ENCODE measurements around the gene PPP2R5C.
A peak's percentile ranks its signal among the peaks of the same experiment; 100 is the strongest.

The PPP2R5C gene

GRCh38 chr14:101915871-101916815 lies 154.6 kb downstream of the PPP2R5C start:
- no peaks in the 10 kb centered on the region for H3K9me3 Mint-ChIP-seq
- peak overlapping the region; percentile 7 for H3K4me3 Mint-ChIP-seq
- H3K4me1 Mint-ChIP-seq = peaks cover 38% of the 10 kb centered on the region
- no peak for DNase-seq
- H3K27ac Mint-ChIP-seq = peak overlapping the region; percentile 38
- H3K36me3 Mint-ChIP-seq (ENCODE audit: low read depth) = peaks cover 32% of the 10 kb centered on the region
- no peaks in the 10 kb centered on the region for H3K27me3 Mint-ChIP-seq (ENCODE audit: low read depth, poor library complexity)
- no peak for TF ChIP-seq CTCF (IDR thresholded peaks at IDR 0.05)

- Mint-ChIP-seq H3K27ac (peak overlapping the region; percentile 87), H3K36me3 (ENCODE audit: low read depth) (peaks cover 37% of the 10 kb centered on the region)
Measured at GRCh38 chr14:101916816-101917412, 155.4 kb downstream of the PPP2R5C start.

GRCh38 chr14:101917413-101918017 lies 156.0 kb downstream of the PPP2R5C start:
- peak; percentile 29 for DNase-seq
- H3K4me3 Mint-ChIP-seq = peak overlapping the region; percentile 61
- H3K27me3 Mint-ChIP-seq (ENCODE audit: low read depth, poor library complexity) = no peaks in the 10 kb centered on the region
- H3K4me1 Mint-ChIP-seq = peaks cover 38% of the 10 kb centered on the region
- no peaks in the 10 kb centered on the region for H3K9me3 Mint-ChIP-seq
- H3K27ac Mint-ChIP-seq = peak overlapping the region; percentile 87
- no peak for TF ChIP-seq CTCF (IDR thresholded peaks at IDR 0.05)
- peaks cover 32% of the 10 kb centered on the region for H3K36me3 Mint-ChIP-seq (ENCODE audit: low read depth)

More at GRCh38 chr14:101916816-101917412, 155.4 kb downstream of the PPP2R5C start:
- H3K27me3 Mint-ChIP-seq (ENCODE audit: low read depth, poor library complexity) = no peaks in the 10 kb centered on the region
- peaks cover 38% of the 10 kb centered on the region for H3K4me1 Mint-ChIP-seq
- DNase-seq = no peak
- peak overlapping the region; percentile 61 for H3K4me3 Mint-ChIP-seq
- no peaks in the 10 kb centered on the region for H3K9me3 Mint-ChIP-seq
- TF ChIP-seq CTCF (IDR thresholded peaks at IDR 0.05) = no peak

- peak overlapping the region; percentile 79 for H3K27ac Mint-ChIP-seq
- no peak for DNase-seq
- H3K4me3 Mint-ChIP-seq = no peak overlapping the region
- peaks cover 33% of the 10 kb centered on the region for H3K36me3 Mint-ChIP-seq (ENCODE audit: low read depth)
- H3K9me3 Mint-ChIP-seq = no peaks in the 10 kb centered on the region
- peaks cover 38% of the 10 kb centered on the region for H3K4me1 Mint-ChIP-seq
- TF ChIP-seq CTCF (IDR thresholded peaks at IDR 0.05) = no peak
- H3K27me3 Mint-ChIP-seq (ENCODE audit: low read depth, poor library complexity) = no peaks in the 10 kb centered on the region
Measured at GRCh38 chr14:101918065-101918989, 156.8 kb downstream of the PPP2R5C start.

GRCh38 chr14:101920271-101920670 lies 158.8 kb downstream of the PPP2R5C start:
- H3K9me3 Mint-ChIP-seq = no peaks in the 10 kb centered on the region

More at GRCh38 chr14:101920271-101920670, 158.8 kb downstream of the PPP2R5C start:
- Mint-ChIP-seq H3K27ac (no peak overlapping the region), H3K4me1 (peaks cover 38% of the 10 kb centered on the region), H3K27me3 (ENCODE audit: low read depth, poor library complexity) (no peaks in the 10 kb centered on the region), H3K4me3 (no peak overlapping the region), H3K36me3 (ENCODE audit: low read depth) (peaks cover 27% of the 10 kb centered on the region)
- no peak for TF ChIP-seq CTCF (IDR thresholded peaks at IDR 0.05)
- DNase-seq = no peak
